A673 (cell line): ENCODE measurements around the gene ARNT2. TPM values are rescaled to one million over a fixed set of nuclear protein-coding genes. Genes with fewer than 3 reads are reported as not detected.

Source experiments
- BruUV-seq: library from RNA; stranded (reverse); fragments of 400-500 nt; replicated peaks from 2 replicates; lab custom pipeline; 2021; lab: Mats Ljungman, UMichigan
- CTCF ChIA-PET: fragments of 300-600 bp; sonication (Branson Sonifier 250); formaldehyde crosslinking; loops from one replicate; lab custom pipeline; 2022; ENCODE audit warnings: antibody characterized with exemption; lab: Charles Lee
- POLR2A ChIA-PET: fragments of 300-600 bp; sonication (Branson Sonifier 250); formaldehyde crosslinking; loops from one replicate; lab custom pipeline; 2022; ENCODE audit warnings: antibody characterized with exemption; ENCODE audit not compliant: low non-redundant PET; lab: Charles Lee
- DNase-seq: peaks from one replicate; pipeline ENCODE4 v3.0.0-alpha.2; 2015; ENCODE audit warnings: low spot score
- H3K27ac ChIP-seq: fragments of 200-600 bp; sonication (generic); 2 replicates; pipeline ENCODE4 v1.5.1; 2016; ENCODE audit warnings: mixed run types, low read depth, mild to moderate bottlenecking, mixed read lengths, antibody characterized with exemption, low read length; ENCODE audit not compliant: poor library complexity, severe bottlenecking
- H3K27me3 ChIP-seq: fragments of 200-600 bp; sonication (generic); replicated peaks from 2 replicates; pipeline ENCODE4 v1.6.1; 2017; ENCODE audit warnings: mixed run types, low read depth, mild to moderate bottlenecking, mixed read lengths, antibody characterized with exemption, low read length; ENCODE audit not compliant: insufficient read depth, poor library complexity
- H3K36me3 ChIP-seq: fragments of 200-600 bp; sonication (generic); 2 replicates; pipeline ENCODE4 v1.6.1; 2016; ENCODE audit warnings: mixed run types, mild to moderate bottlenecking, mixed read lengths, antibody characterized with exemption, low read length; ENCODE audit not compliant: insufficient read depth, poor library complexity, severe bottlenecking
- H3K4me1 ChIP-seq: fragments of 200-600 bp; sonication (generic); 2 replicates; pipeline ENCODE4 v1.6.1; 2017; ENCODE audit warnings: mixed run types, mild to moderate bottlenecking, mixed read lengths, antibody characterized with exemption, low read length; ENCODE audit not compliant: insufficient read depth, poor library complexity, severe bottlenecking
- H3K4me3 ChIP-seq: fragments of 200-600 bp; sonication (generic); 2 replicates; pipeline ENCODE4 v1.5.1; 2016; ENCODE audit warnings: low read depth, mixed run types, mild to moderate bottlenecking, mixed read lengths, low read length; ENCODE audit not compliant: poor library complexity, severe bottlenecking
- H3K9me3 ChIP-seq: fragments of 200-600 bp; sonication (generic); 2 replicates; pipeline ENCODE4 v1.6.1; 2016; ENCODE audit warnings: mixed run types, low read depth, mild to moderate bottlenecking, mixed read lengths, antibody characterized with exemption, low read length; ENCODE audit not compliant: poor library complexity, severe bottlenecking
- CTCF ChIP-seq: fragments of 300-800, 200-600 bp; sonication (generic); conservative IDR thresholded peaks from 2 replicates; pipeline ENCODE4 v1.5.1; 2017; ENCODE audit warnings: low read depth, mild to moderate bottlenecking, antibody characterized with exemption, low read length, moderate library complexity, mixed read lengths
- EZH2 ChIP-seq: fragments of 200-600 bp; sonication (generic); IDR thresholded peaks from 2 replicates; pipeline ENCODE4 v1.6.1; 2017; ENCODE audit warnings: borderline replicate concordance, low read depth, mild to moderate bottlenecking, mixed read lengths, antibody characterized with exemption, low read length; ENCODE audit not compliant: poor library complexity, severe bottlenecking
- intact Hi-C: fragments of 100-400 bp; cut with micrococcal nuclease; formaldehyde crosslinking; loops from one replicate; pipeline ENCODE4 v1.10.0; 2022; ENCODE audit not compliant: unreplicated experiment
- total RNA-seq: library from RNA; stranded (reverse); gene quantifications from 2 replicates; pipeline ENCODE4 v1.2.3, GENCODE V29; 2021

Gene ARNT2
- total RNA-seq, 1 experiment from 2014 or later = 2.1 TPM

DNA sequence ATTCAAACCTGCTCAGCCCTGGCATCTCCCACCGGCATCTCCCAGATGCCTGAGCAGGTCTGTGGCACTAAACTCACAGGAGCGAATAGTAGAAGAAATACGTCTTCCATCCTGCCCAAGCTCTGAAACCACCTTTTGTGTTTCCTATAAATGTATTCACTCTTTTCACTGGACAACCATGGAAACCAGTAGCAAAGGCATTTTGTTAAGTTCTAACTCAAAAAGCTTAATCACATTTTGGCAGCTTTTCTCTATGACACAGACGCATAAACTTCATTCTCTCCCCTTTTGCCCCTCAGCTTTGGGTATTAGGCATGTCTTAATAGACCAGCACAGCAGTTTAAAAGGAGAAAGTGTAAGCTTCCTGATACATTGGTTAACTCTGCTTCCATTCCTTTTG is 24.5 kb upstream of the ARNT2 start:
- CTCF ChIA-PET = no interaction called here

GRCh38 chr15:80380154-80380553 is 24.0 kb upstream of the ARNT2 start:
- H3K9me3 ChIP-seq = no peaks in the 10 kb centered on the region
- no peak overlapping the region for H3K4me3 ChIP-seq
- no peak for TF ChIP-seq EZH2
- TF ChIP-seq CTCF = no peak
- POLR2A ChIA-PET = no interaction called here
- no peak overlapping the region for H3K27ac ChIP-seq
- no TSS peak for BruUV-seq
- no peaks in the 10 kb centered on the region for H3K4me1 ChIP-seq
- no peaks in the 10 kb centered on the region for H3K36me3 ChIP-seq
- CTCF ChIA-PET = no interaction called here
- peaks cover 7% of the 10 kb centered on the region for H3K27me3 ChIP-seq
- intact Hi-C loops = no loop called here
- no peak for DNase-seq

More for the DNA sequence above, 24.5 kb upstream of the ARNT2 start:
- no TSS peak for BruUV-seq
- H3K9me3 ChIP-seq = no peaks in the 10 kb centered on the region
- no peak overlapping the region for H3K27ac ChIP-seq
- POLR2A ChIA-PET = interaction anchor here (0.6 kb wide), 1 partner anchor 577 kb away, joined by 4 read pairs; no protein-coding TSS in a partner anchor
- peaks cover 7% of the 10 kb centered on the region for H3K27me3 ChIP-seq
- no peak overlapping the region for H3K4me3 ChIP-seq
- intact Hi-C loops = no loop called here
- TF ChIP-seq CTCF (no peak), EZH2 (no peak)
- no peaks in the 10 kb centered on the region for H3K36me3 ChIP-seq
- no peak for DNase-seq
- H3K4me1 ChIP-seq = no peaks in the 10 kb centered on the region

- ChIA-PET POLR2A (no interaction called here), CTCF (no interaction called here)
- H3K4me3 ChIP-seq = no peak overlapping the region
- H3K27me3 ChIP-seq = peaks cover 7% of the 10 kb centered on the region
- H3K9me3 ChIP-seq = no peaks in the 10 kb centered on the region
- no peaks in the 10 kb centered on the region for H3K36me3 ChIP-seq
- no peak for DNase-seq
- no TSS peak for BruUV-seq
- H3K4me1 ChIP-seq = no peaks in the 10 kb centered on the region
- no peak overlapping the region for H3K27ac ChIP-seq
- intact Hi-C loops = no loop called here
- no peak for TF ChIP-seq EZH2
- TF ChIP-seq CTCF = no peak
These were observed 21.9 kb upstream of the ARNT2 start for GRCh38 chr15:80382285-80382684.
